Measurements from ENCODE around the gene FOXK1.

GRCh38 chr7:4791101-4791737, 109.1 kb downstream of the FOXK1 start:
- TF ChIP-seq CTCF (IDR thresholded peaks at IDR 0.05; ENCODE audit: low read depth, low read length) (no peak), POLR2A (IDR thresholded peaks at IDR 0.05; ENCODE audit: extremely low read depth, insufficient read length) (no peak), MAX (IDR thresholded peaks at IDR 0.05; ENCODE audit: low read depth, low read length) (no peak), MYC (IDR thresholded peaks at IDR 0.05; ENCODE audit: low read depth, low read length) (no peak)
